Mesothelial cell of epicardium (in vitro differentiated cells): ENCODE measurements around the gene DBNDD1. TPM values are rescaled to one million over a fixed set of nuclear protein-coding genes. Genes with fewer than 3 reads are reported as not detected.
A peak's percentile ranks its signal among the peaks of the same experiment; 100 is the strongest.

Source experiments
- DNase-seq, 2 experiments: peaks; one replicate each; pipeline ENCODE4 v3.0.0; 2021; ENCODE audit warnings: low spot score in 2 of 2; ENCODE audit not compliant: unreplicated experiment in 2 of 2
- H3K27ac Mint-ChIP-seq: 2 replicates; pipeline ENCODE4 v1.8.0; 2021; ENCODE audit warnings: mixed read lengths
- H3K27me3 Mint-ChIP-seq: 2 replicates; pipeline ENCODE4 v1.8.0; 2021; ENCODE audit warnings: low read depth, mixed read lengths
- H3K36me3 Mint-ChIP-seq: 2 replicates; pipeline ENCODE4 v1.8.0; 2021; ENCODE audit warnings: mixed read lengths
- H3K4me1 Mint-ChIP-seq: 2 replicates; pipeline ENCODE4 v1.8.0; 2021; ENCODE audit warnings: mixed read lengths
- H3K4me3 Mint-ChIP-seq: 2 replicates; pipeline ENCODE4 v1.8.0; 2021; ENCODE audit warnings: mild to moderate bottlenecking, moderate library complexity, mixed read lengths
- H3K9me3 Mint-ChIP-seq: 2 replicates; pipeline ENCODE4 v1.8.0; 2021; ENCODE audit warnings: mixed read lengths
- CTCF ChIP-seq: fragments of 200-600 bp; sonication (generic); IDR thresholded peaks from one replicate; pipeline ENCODE4 v1.5.0; 2021; ENCODE audit warnings: antibody characterized with exemption; ENCODE audit not compliant: unreplicated experiment
- total RNA-seq: library from RNA; stranded (reverse); gene quantifications from 3 replicates; pipeline ENCODE4 v1.2.1, GENCODE V29; 2021

DBNDD1 gene
- total RNA-seq, 1 donor from 2014 or later, result 10.2 TPM

- H3K36me3 Mint-ChIP-seq, result peaks cover 33% of the 10 kb centered on the region
- peaks cover 8% of the 10 kb centered on the region for H3K4me1 Mint-ChIP-seq
- TF ChIP-seq CTCF, result no peak
- no peaks in the 10 kb centered on the region for H3K27me3 Mint-ChIP-seq
- DNase-seq, result no peak
- H3K27ac Mint-ChIP-seq, result peak overlapping the region; percentile 92
- no peaks in the 10 kb centered on the region for H3K9me3 Mint-ChIP-seq
- H3K4me3 Mint-ChIP-seq, result no peak overlapping the region
Measured at GRCh38 chr16:89994389-89994720, 24.9 kb downstream of the DBNDD1 start.

- H3K4me3 Mint-ChIP-seq, result no peak overlapping the region
- DNase-seq, result no peak
- peaks cover 8% of the 10 kb centered on the region for H3K4me1 Mint-ChIP-seq
- no peaks in the 10 kb centered on the region for H3K27me3 Mint-ChIP-seq
- TF ChIP-seq CTCF, result no peak
- no peaks in the 10 kb centered on the region for H3K9me3 Mint-ChIP-seq
- H3K36me3 Mint-ChIP-seq, result peaks cover 33% of the 10 kb centered on the region
- H3K27ac Mint-ChIP-seq, result peak overlapping the region; percentile 92
Measured at GRCh38 chr16:89993971-89994370, 25.3 kb downstream of the DBNDD1 start.

GRCh38 chr16:89993377-89993776 is 25.9 kb downstream of the DBNDD1 start:
- H3K36me3 Mint-ChIP-seq, result peaks cover 35% of the 10 kb centered on the region
- peaks cover 8% of the 10 kb centered on the region for H3K4me1 Mint-ChIP-seq
- H3K27ac Mint-ChIP-seq, result no peak overlapping the region
- DNase-seq, result no peak
- no peak overlapping the region for H3K4me3 Mint-ChIP-seq
- no peaks in the 10 kb centered on the region for H3K27me3 Mint-ChIP-seq
- no peaks in the 10 kb centered on the region for H3K9me3 Mint-ChIP-seq
- TF ChIP-seq CTCF, result no peak

- DNase-seq, result no peak
- peaks cover 8% of the 10 kb centered on the region for H3K4me1 Mint-ChIP-seq
- H3K27me3 Mint-ChIP-seq, result no peaks in the 10 kb centered on the region
- no peak for TF ChIP-seq CTCF
- no peak overlapping the region for H3K4me3 Mint-ChIP-seq
- no peak overlapping the region for H3K27ac Mint-ChIP-seq
- H3K9me3 Mint-ChIP-seq, result no peaks in the 10 kb centered on the region
- peaks cover 32% of the 10 kb centered on the region for H3K36me3 Mint-ChIP-seq
Measured at GRCh38 chr16:89990799-89991198, 28.5 kb downstream of the DBNDD1 start.

- Mint-ChIP-seq H3K27ac (no peak overlapping the region), H3K4me3 (no peak overlapping the region), H3K4me1 (no peaks in the 10 kb centered on the region), H3K9me3 (no peaks in the 10 kb centered on the region), H3K27me3 (no peaks in the 10 kb centered on the region), H3K36me3 (peaks cover 28% of the 10 kb centered on the region)
- no peak for TF ChIP-seq CTCF
- no peak for DNase-seq
Measured at GRCh38 chr16:89988951-89989350, 30.3 kb downstream of the DBNDD1 start.

GRCh38 chr16:89987169-89987568 is 32.1 kb downstream of the DBNDD1 start:
- no peak for DNase-seq
- Mint-ChIP-seq H3K27me3 (no peaks in the 10 kb centered on the region), H3K4me1 (no peaks in the 10 kb centered on the region), H3K27ac (no peak overlapping the region), H3K9me3 (no peaks in the 10 kb centered on the region), H3K36me3 (peaks cover 29% of the 10 kb centered on the region), H3K4me3 (no peak overlapping the region)
- TF ChIP-seq CTCF, result no peak
